IPS-11a (cell line): Measurements from ENCODE around the gene CCDC57.
A peak's percentile ranks its signal among the peaks of the same experiment; 100 is the strongest.

ENCODE experiments used
- H3K4me3 ChIP-seq: one replicate; pipeline ENCODE4 v1.5.1; 2013; ENCODE audit warnings: low read depth, low read length, control low read depth

The CCDC57 gene

GRCh38 chr17:82053130-82053529 lies 159.5 kb downstream of the CCDC57 start:
- no peak overlapping the region for H3K4me3 ChIP-seq

- peak overlapping the region; percentile 88 for H3K4me3 ChIP-seq
These were observed 160.0 kb downstream of the CCDC57 start for GRCh38 chr17:82052638-82053059.

- peak within 1 kb of the TSS; percentile 88 for H3K4me3 ChIP-seq
These were observed 160.6 kb downstream of the CCDC57 start, which contains the start of the genes GPS1 and RFNG for GRCh38 chr17:82051776-82052637. Gene GPS1, plus strand, starts transcription at chr17:82051898. Its CDS starts 34 bp downstream, at chr17:82051932. Gene RFNG, minus strand, starts transcription at chr17:82051811. Its CDS starts 45 bp downstream, at chr17:82051766.
